ENCODE data around the gene JAKMIP3. TPM values are rescaled to one million over a fixed set of nuclear protein-coding genes. Genes with fewer than 3 reads are reported as not detected.

JAKMIP3 gene
- polyA plus RNA-seq, 1 experiment, result 0.19 TPM

- DNase-seq (ENCODE audit: low read depth, low spot score), result no peak
- CTCF ChIA-PET, result no interaction called here
These were observed 10.1 kb upstream of the JAKMIP3 start for GRCh38 chr10:132055616-132056015.

GRCh38 chr10:132056663-132057062 is 9.1 kb upstream of the JAKMIP3 start:
- H3K27me3 ChIP-seq (ENCODE audit: control insufficient read depth, insufficient read depth, low read length), result peaks cover 4% of the 10 kb centered on the region
- ChIA-PET CTCF (no interaction called here), POLR2A (no interaction called here)
- no peak overlapping the region for H3K4me3 ChIP-seq (ENCODE audit: low read depth, low read length)
- TF ChIP-seq, protein P1, sequence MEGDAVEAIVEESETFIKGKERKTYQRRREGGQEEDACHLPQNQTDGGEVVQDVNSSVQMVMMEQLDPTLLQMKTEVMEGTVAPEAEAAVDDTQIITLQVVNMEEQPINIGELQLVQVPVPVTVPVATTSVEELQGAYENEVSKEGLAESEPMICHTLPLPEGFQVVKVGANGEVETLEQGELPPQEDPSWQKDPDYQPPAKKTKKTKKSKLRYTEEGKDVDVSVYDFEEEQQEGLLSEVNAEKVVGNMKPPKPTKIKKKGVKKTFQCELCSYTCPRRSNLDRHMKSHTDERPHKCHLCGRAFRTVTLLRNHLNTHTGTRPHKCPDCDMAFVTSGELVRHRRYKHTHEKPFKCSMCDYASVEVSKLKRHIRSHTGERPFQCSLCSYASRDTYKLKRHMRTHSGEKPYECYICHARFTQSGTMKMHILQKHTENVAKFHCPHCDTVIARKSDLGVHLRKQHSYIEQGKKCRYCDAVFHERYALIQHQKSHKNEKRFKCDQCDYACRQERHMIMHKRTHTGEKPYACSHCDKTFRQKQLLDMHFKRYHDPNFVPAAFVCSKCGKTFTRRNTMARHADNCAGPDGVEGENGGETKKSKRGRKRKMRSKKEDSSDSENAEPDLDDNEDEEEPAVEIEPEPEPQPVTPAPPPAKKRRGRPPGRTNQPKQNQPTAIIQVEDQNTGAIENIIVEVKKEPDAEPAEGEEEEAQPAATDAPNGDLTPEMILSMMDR (IDR thresholded peaks at IDR 0.05; ENCODE audit: low read depth, low read length), result no peak
- H3K9me3 ChIP-seq (ENCODE audit: control insufficient read depth, insufficient read depth, low read length), result peaks cover 26% of the 10 kb centered on the region
- no peak overlapping the region for H3K27ac ChIP-seq (ENCODE audit: low read depth, low read length)
- DNase-seq (ENCODE audit: low read depth, low spot score), result no peak

More at GRCh38 chr10:132055616-132056015, 10.1 kb upstream of the JAKMIP3 start:
- no peak overlapping the region for H3K27ac ChIP-seq (ENCODE audit: low read depth, low read length)
- POLR2A ChIA-PET, result no interaction called here
- H3K9me3 ChIP-seq (ENCODE audit: control insufficient read depth, insufficient read depth, low read length), result peaks cover 31% of the 10 kb centered on the region
- H3K27me3 ChIP-seq (ENCODE audit: control insufficient read depth, insufficient read depth, low read length), result peaks cover 4% of the 10 kb centered on the region
- no peak overlapping the region for H3K4me3 ChIP-seq (ENCODE audit: low read depth, low read length)
- TF ChIP-seq, protein P1 (IDR thresholded peaks at IDR 0.05; ENCODE audit: low read depth, low read length), result no peak

DNA sequence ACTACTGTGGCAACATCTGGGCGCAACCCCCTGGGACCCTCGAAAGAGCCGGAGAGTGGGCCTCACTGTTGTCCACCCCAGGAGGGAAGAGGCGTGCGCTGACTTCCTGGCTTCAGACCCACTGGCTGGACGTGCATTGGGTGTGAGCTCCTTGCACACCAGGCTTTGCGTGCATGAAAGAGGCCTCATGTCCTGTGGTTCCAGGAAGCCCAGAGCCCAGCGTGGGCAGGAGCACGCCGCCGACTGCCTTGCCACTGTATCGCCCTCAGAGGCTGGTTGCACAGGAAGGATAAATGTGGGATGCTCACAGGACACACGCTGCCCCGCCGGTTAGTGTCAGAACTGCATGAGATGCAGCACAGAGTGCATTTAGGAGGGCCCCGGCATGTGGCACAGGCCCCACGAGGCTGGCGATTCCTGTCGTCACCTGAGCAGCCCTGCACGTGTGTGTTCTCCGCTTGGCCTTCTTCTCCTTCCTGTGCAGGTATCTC is 8.5 kb upstream of the JAKMIP3 start:
- no peak for DNase-seq (ENCODE audit: low read depth, low spot score)
- Histone ChIP-seq H3K9me3 (ENCODE audit: control insufficient read depth, insufficient read depth, low read length) (peaks cover 21% of the 10 kb centered on the region), H3K27me3 (ENCODE audit: control insufficient read depth, insufficient read depth, low read length) (peaks cover 4% of the 10 kb centered on the region), H3K27ac (ENCODE audit: low read depth, low read length) (no peak overlapping the region), H3K4me3 (ENCODE audit: low read depth, low read length) (no peak overlapping the region)
- TF ChIP-seq, protein P1 (IDR thresholded peaks at IDR 0.05; ENCODE audit: low read depth, low read length), result no peak
- POLR2A ChIA-PET, result no interaction called here
- CTCF ChIA-PET, result no interaction called here

DNA sequence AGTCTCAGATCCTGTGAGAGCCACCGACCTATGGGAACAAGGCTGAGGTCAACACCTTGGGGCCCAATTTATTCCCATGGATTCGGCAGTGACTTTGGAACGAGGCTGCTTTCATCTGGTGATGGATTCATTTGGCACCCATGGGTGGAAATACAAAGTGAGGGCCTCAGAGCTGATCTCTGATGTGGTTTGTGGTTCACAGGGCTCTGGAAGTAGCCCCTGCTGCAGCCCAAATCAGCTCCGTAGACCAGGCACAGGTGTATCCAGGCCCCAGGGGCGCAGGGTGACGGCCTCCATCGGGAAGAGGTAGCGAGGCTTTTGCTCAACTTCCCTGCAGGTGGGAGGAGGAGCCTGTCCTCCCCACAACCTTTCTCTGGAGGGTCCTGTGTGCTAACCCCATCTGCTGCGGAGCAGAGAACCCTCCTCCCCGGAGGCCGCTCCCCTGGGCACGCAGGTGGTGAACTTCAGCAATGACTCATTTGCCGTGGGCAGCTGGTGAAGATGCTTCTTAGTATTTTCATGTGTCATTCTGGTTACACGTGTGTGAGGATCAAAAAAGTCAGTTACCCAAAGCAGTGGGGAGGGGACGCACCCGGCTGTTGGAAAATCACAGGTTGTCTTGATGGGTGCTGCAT is 7.5 kb upstream of the JAKMIP3 start:
- TF ChIP-seq, protein P1 (IDR thresholded peaks at IDR 0.05; ENCODE audit: low read depth, low read length), result no peak
- no peak for DNase-seq (ENCODE audit: low read depth, low spot score)
- H3K4me3 ChIP-seq (ENCODE audit: low read depth, low read length), result no peak overlapping the region
- POLR2A ChIA-PET, result no interaction called here
- H3K27me3 ChIP-seq (ENCODE audit: control insufficient read depth, insufficient read depth, low read length), result peaks cover 4% of the 10 kb centered on the region
- CTCF ChIA-PET, result interaction anchor here (2.0 kb wide), 1 partner anchor 35 kb away, joined by 6 read pairs; no protein-coding TSS in a partner anchor
- peaks cover 17% of the 10 kb centered on the region for H3K9me3 ChIP-seq (ENCODE audit: control insufficient read depth, insufficient read depth, low read length)
- H3K27ac ChIP-seq (ENCODE audit: low read depth, low read length), result no peak overlapping the region
